Right atrium auricular region (tissue), 2 donors: ENCODE results near the gene TPRG1. TPM values are rescaled to one million over a fixed set of nuclear protein-coding genes. Genes with fewer than 3 reads are reported as not detected.

Source experiments
- DNase-seq: peaks from one replicate; pipeline ENCODE4 v3.0.0-alpha.2; 2019; ENCODE audit warnings: low spot score
- H3K27ac ChIP-seq, 2 donors: fragments of 200-600 bp; sonication (generic); 1 replicate in 1 of 2; 2 replicates in 1 of 2; pipeline ENCODE4 v1.5.1; 2016 to 2019
- H3K27me3 ChIP-seq, 2 donors: fragments of 200-600 bp; sonication (generic); one replicate each; pipeline versions ENCODE4 v1.5.1 to v1.6.0; 2017 to 2019
- H3K36me3 ChIP-seq: fragments of 200-600 bp; sonication (generic); one replicate; pipeline ENCODE4 v1.5.1; 2016
- H3K4me1 ChIP-seq, 2 donors: fragments of 200-600 bp; sonication (generic); one replicate each; pipeline versions ENCODE4 v1.5.1 to v1.6.0; 2017 to 2019
- H3K4me3 ChIP-seq, 2 donors: fragments of 200-600 bp; sonication (generic); 1 replicate in 1 of 2; 2 replicates in 1 of 2; pipeline ENCODE4 v1.5.1; 2017 to 2019; ENCODE audit warnings: mild to moderate bottlenecking in 1 of 2, moderate library complexity in 1 of 2
- H3K9me3 ChIP-seq, 2 donors: fragments of 200-600 bp; sonication (generic); one replicate each; pipeline ENCODE4 v1.5.1; 2019
- total RNA-seq, 2 donors: library from RNA; depleted of rRNA; stranded (reverse); fragments of >200 nt; gene quantifications; one replicate each; pipeline ENCODE4 v1.1.0, GENCODE V29; 2016
- TF ChIP-seq, protein P1 (sequence below), 2 donors: fragments of 200-600 bp; sonication (generic); IDR thresholded peaks; one replicate each; pipeline ENCODE4 v1.5.1; 2019; ENCODE audit warnings: antibody characterized with exemption in 2 of 2

Gene TPRG1
- total RNA-seq, 2 donors from 2014 or later = 0.41 to 2.1 TPM

DNA sequence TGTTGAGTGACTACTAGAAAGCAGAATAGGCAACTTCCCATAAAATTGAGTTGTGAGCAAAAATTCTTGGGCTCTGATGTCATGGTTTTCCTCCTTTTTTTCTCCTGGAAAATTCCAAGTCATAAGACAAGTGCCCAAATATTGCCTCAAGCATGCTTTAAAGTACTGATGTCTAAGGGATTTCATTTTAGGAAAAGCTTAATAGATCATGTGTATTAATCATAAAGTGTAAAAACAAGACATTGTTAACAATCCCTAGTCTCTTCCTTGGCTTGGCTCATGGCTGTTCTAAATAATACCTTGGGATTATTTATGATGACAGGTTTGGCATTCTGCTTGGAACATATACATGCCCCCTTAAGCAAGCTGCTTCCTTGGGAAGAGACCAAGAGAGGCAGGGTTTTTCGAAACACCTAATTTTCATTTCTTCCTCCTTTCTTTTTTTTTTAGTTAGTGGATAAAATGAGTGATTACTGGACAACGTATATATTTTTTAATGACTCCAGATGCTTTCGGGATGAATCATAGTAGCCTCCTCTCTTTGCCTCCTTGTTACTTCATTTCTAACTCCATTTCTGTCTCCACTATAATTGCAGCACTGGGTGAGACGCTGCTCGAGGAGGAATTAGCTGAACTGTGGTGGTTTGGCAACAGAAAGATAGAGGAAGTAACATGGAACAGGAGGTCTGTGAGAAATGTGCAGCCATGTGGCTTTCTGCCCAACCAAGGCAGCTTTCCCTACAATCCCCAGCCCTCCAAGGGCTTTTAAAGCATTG, 104.9 kb downstream of the TPRG1 start:
- H3K4me3 ChIP-seq = no peak overlapping the region
- no peaks in the 10 kb centered on the region for H3K4me1 ChIP-seq
- H3K36me3 ChIP-seq = no peaks in the 10 kb centered on the region
- H3K27ac ChIP-seq = no peak overlapping the region
- no peaks in the 10 kb centered on the region for H3K27me3 ChIP-seq
- H3K9me3 ChIP-seq = no peaks in the 10 kb centered on the region
- DNase-seq = no peak
- TF ChIP-seq, protein P1, sequence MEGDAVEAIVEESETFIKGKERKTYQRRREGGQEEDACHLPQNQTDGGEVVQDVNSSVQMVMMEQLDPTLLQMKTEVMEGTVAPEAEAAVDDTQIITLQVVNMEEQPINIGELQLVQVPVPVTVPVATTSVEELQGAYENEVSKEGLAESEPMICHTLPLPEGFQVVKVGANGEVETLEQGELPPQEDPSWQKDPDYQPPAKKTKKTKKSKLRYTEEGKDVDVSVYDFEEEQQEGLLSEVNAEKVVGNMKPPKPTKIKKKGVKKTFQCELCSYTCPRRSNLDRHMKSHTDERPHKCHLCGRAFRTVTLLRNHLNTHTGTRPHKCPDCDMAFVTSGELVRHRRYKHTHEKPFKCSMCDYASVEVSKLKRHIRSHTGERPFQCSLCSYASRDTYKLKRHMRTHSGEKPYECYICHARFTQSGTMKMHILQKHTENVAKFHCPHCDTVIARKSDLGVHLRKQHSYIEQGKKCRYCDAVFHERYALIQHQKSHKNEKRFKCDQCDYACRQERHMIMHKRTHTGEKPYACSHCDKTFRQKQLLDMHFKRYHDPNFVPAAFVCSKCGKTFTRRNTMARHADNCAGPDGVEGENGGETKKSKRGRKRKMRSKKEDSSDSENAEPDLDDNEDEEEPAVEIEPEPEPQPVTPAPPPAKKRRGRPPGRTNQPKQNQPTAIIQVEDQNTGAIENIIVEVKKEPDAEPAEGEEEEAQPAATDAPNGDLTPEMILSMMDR (IDR thresholded peaks at IDR 0.05) = no peak

DNA sequence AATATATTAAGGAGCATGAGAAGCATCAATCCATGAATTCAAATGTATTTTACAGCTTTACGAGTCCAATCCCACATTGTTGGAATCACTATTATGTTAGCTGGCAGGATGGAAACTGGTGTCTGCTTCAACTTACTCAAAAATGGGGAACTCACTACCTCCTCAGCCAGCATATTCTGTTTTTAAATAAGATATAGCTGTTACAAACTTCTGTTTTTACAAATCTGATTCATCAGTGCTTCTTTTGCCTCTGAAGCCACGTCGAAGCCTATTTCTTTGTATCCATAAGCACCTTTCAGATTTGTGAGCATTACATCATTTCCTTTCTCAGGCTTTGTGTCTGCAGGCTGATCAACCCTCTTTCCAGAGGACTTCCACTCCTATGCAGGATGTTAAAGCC, 105.9 kb downstream of the TPRG1 start:
- Histone ChIP-seq H3K27me3 (no peaks in the 10 kb centered on the region), H3K9me3 (no peaks in the 10 kb centered on the region), H3K4me1 (no peaks in the 10 kb centered on the region), H3K27ac (no peak overlapping the region), H3K4me3 (no peak overlapping the region), H3K36me3 (no peaks in the 10 kb centered on the region)
- TF ChIP-seq, protein P1 (IDR thresholded peaks at IDR 0.05) = no peak
- DNase-seq = no peak

DNA sequence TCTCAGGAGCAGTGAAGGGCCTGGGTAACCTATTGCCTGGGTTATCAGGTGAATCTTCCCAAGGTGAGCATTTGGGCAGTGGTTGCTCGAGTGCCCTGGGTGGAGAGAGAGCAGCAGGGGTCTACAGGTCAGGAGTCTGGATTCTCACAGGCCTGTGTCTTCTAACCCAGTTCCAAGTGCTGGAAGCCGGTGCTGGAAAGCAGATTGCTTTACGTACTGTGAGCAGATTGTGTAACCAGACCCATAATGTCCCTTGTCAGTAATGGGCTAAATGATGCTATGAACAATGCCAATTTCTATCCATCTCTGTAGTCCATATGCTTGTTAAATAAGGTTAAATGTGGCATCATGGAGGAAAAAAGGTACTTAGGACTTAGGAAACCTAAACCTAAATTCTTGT, 106.5 kb downstream of the TPRG1 start:
- TF ChIP-seq, protein P1 (IDR thresholded peaks at IDR 0.05) = no peak
- Histone ChIP-seq H3K36me3 (no peaks in the 10 kb centered on the region), H3K9me3 (no peaks in the 10 kb centered on the region), H3K4me1 (no peaks in the 10 kb centered on the region), H3K27ac (no peak overlapping the region), H3K27me3 (no peaks in the 10 kb centered on the region), H3K4me3 (no peak overlapping the region)
- DNase-seq = no peak

DNA sequence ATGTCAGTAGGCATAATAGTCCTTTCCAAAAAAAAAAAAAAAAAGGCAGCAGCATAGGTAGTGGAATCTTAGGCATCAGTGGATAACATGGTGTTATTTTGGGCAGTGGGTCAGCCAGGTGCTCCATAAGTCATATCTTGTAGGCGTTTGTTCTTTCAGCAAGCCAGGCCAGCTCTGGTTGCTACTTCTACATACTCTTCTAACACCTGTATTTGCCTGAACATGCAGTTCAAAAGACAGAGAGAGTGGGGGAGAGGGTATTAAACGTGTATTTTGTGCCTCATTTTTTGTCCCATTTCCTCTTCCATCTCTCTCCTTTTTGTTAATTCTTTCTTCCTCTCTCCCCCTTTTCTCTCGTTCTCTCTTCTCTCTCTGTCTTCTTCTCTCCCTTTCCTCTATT, 110.4 kb downstream of the TPRG1 start:
- no peaks in the 10 kb centered on the region for H3K9me3 ChIP-seq
- no peak overlapping the region for H3K4me3 ChIP-seq
- H3K27me3 ChIP-seq = no peaks in the 10 kb centered on the region
- TF ChIP-seq, protein P1 (IDR thresholded peaks at IDR 0.05) = no peak
- DNase-seq = no peak
- no peak overlapping the region for H3K27ac ChIP-seq
- no peaks in the 10 kb centered on the region for H3K4me1 ChIP-seq
- H3K36me3 ChIP-seq = no peaks in the 10 kb centered on the region

DNA sequence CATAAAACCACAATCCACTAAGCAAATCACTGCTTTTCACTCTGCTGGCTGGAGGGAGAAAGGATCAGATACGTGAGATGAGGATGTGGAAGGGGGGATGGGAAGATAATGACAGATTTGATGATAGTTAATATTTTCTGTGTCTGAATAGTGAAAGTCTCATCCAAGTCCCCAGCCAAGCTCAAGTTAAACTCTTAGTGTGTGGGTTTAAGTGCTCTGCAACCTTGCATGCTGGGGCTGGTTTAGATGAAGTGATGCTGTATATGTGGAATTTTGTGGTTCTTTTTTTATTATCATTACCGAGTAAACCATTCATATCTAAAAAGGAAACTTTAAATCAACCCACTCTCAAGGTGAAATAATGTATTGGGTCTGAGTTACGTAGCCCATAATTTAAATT, 111.0 kb downstream of the TPRG1 start:
- Histone ChIP-seq H3K27me3 (no peaks in the 10 kb centered on the region), H3K4me3 (no peak overlapping the region), H3K36me3 (no peaks in the 10 kb centered on the region), H3K9me3 (no peaks in the 10 kb centered on the region), H3K27ac (no peak overlapping the region), H3K4me1 (no peaks in the 10 kb centered on the region)
- TF ChIP-seq, protein P1 (IDR thresholded peaks at IDR 0.05) = no peak
- no peak for DNase-seq

DNA sequence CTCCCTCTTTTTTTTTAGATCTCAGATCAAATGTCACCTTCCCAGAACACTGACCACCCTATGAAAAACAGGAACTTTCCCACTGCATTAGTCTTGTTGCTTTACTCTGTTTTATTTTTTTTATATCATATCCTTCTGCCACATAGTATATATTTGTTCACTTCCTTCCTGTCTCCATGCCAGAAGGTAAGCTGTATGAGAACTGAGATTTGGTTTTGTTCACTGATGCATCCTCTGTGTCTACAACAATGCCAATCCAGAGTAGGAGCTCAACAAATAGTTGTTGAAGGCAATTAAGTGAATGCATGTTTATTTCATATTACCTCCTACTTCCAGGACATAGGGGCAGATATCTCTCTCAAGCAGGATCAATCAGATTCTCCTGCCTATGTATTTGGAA, 114.4 kb downstream of the TPRG1 start:
- H3K4me1 ChIP-seq = no peaks in the 10 kb centered on the region
- no peaks in the 10 kb centered on the region for H3K36me3 ChIP-seq
- no peaks in the 10 kb centered on the region for H3K9me3 ChIP-seq
- no peaks in the 10 kb centered on the region for H3K27me3 ChIP-seq
- H3K27ac ChIP-seq = no peak overlapping the region
- DNase-seq = no peak
- H3K4me3 ChIP-seq = no peak overlapping the region
- TF ChIP-seq, protein P1 (IDR thresholded peaks at IDR 0.05) = no peak
